ENCODE results near the gene POLD2. TPM values are rescaled to one million over a fixed set of nuclear protein-coding genes. Genes with fewer than 3 reads are reported as not detected.

Gene POLD2
- total RNA-seq, 4 donors from 2014 or later: 58.7 to 80.5 (median 66.1) TPM

DNA sequence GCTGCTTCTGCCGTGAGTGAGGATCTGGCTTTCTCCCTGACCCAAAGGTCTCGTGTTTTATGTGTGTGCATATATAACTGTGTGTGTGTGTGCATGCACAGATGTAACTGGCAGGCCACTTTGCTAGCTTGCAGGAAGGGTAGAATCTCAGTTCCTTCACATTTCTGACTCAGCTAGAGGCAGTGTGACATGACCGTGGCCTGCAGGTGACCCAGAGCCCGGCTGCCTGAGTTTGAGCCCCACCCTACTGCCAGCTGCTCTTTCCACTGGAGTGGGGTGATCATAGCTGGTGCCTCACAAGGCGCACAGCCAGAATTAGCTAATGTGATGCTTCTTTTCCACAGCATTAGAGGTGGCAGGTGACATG lies 27.1 kb upstream of the POLD2 start:
- no peak for TF ChIP-seq EP300 (IDR thresholded peaks at IDR 0.05)
- TF ChIP-seq, protein P1, sequence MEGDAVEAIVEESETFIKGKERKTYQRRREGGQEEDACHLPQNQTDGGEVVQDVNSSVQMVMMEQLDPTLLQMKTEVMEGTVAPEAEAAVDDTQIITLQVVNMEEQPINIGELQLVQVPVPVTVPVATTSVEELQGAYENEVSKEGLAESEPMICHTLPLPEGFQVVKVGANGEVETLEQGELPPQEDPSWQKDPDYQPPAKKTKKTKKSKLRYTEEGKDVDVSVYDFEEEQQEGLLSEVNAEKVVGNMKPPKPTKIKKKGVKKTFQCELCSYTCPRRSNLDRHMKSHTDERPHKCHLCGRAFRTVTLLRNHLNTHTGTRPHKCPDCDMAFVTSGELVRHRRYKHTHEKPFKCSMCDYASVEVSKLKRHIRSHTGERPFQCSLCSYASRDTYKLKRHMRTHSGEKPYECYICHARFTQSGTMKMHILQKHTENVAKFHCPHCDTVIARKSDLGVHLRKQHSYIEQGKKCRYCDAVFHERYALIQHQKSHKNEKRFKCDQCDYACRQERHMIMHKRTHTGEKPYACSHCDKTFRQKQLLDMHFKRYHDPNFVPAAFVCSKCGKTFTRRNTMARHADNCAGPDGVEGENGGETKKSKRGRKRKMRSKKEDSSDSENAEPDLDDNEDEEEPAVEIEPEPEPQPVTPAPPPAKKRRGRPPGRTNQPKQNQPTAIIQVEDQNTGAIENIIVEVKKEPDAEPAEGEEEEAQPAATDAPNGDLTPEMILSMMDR (IDR thresholded peaks at IDR 0.05): no peak
- TF ChIP-seq POLR2AphosphoS5 (IDR thresholded peaks at IDR 0.05): no peak
- no peak for TF ChIP-seq POLR2A (IDR thresholded peaks at IDR 0.05)
- 100% methylated on average over 1 of the region's 5 CpGs for WGBS
- DNase-seq (ENCODE audit: low spot score in 2 of 2): no peak
- no peaks in the 10 kb centered on the region for H3K9me3 ChIP-seq
- H3K27me3 ChIP-seq: no peaks in the 10 kb centered on the region
- H3K27ac ChIP-seq: no peak overlapping the region
- H3K4me1 ChIP-seq: peaks cover 12% of the 10 kb centered on the region
- H3K4me3 ChIP-seq: no peak overlapping the region
- no peaks in the 10 kb centered on the region for H3K36me3 ChIP-seq

DNA sequence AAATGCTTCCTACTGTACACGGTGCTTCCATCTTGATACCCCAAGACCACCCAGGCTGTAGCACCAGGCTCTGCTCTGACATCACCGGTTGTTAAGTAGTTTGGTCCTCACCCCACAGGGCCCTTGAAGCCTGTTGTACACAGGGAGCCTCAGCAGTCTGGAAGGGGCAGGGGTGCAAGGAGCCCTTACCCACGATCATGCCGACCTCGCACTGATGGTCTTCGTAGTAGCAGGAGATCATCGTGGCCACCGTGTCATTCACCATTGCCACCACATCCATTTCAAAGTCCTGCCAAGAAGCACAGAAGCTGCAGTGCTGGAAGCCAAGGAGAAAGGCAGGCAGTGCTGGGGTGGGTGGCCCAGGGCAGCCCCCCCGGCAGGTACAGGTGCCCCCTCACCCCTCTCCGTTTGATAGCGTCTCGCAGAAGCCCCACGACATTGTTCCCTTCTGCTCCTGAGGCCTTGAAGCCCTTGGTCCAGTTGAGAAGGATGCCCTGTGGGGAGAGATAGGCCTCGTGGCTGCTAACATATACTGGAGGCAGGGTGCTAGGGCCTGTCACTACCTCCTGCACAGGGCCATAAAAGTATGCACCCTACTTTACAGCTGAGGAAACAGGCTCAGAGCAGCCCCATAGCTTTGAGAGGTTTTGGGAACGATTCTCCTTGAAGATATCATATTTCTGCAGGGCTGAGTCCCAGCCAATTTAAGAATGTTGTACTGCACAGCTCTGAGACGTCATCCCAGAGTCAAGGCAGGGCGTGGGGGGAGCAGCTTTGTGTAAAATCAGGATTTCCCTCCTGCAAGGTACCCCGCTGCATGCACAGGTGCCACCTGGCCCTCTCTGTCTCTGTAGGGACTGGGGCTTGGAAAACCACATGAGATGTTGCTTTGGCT lies 26.5 kb upstream of the POLD2 start:
- Histone ChIP-seq H3K27me3 (no peaks in the 10 kb centered on the region), H3K4me3 (no peak overlapping the region), H3K36me3 (no peaks in the 10 kb centered on the region), H3K9me3 (no peaks in the 10 kb centered on the region), H3K4me1 (peaks cover 15% of the 10 kb centered on the region), H3K27ac (no peak overlapping the region)
- TF ChIP-seq, protein P1 (IDR thresholded peaks at IDR 0.05): no peak
- no peak for TF ChIP-seq POLR2A (IDR thresholded peaks at IDR 0.05)
- TF ChIP-seq EP300 (IDR thresholded peaks at IDR 0.05): no peak
- TF ChIP-seq POLR2AphosphoS5 (IDR thresholded peaks at IDR 0.05): no peak
- no peak for DNase-seq (ENCODE audit: low spot score in 2 of 2)
- WGBS: 79% methylated on average over 14 of the region's 18 CpGs

DNA sequence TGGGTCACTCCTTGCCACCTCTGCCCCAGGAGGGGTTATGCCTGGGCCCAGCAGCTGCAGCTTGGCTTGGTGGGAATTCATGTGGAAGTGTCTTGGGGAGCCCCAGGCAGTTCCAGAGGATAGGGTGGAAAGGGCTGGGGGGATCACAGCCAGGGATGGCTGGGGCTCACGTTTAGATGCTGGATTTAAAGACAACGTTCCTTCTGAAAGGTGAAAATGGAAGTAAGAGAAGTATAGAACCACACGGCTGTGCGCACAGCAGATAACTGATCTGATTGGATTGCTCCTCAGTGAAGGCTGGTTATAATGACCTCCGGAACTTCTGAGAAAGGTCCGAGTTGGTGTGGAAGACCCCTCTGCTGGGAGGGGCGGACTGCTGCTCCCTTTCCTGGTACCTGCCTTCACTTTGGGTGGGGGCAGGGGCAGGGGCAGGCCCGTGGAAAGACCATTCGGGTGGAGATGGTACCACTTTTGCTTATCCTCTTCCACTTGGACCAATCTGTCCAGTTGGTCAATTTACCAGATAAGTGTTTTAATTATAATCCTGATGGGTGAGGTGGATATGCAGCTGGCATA lies 25.7 kb upstream of the POLD2 start:
- H3K4me1 ChIP-seq: peaks cover 15% of the 10 kb centered on the region
- no peaks in the 10 kb centered on the region for H3K27me3 ChIP-seq
- no peaks in the 10 kb centered on the region for H3K36me3 ChIP-seq
- no peak for TF ChIP-seq EP300 (IDR thresholded peaks at IDR 0.05)
- TF ChIP-seq, protein P1 (IDR thresholded peaks at IDR 0.05): no peak
- TF ChIP-seq POLR2A (IDR thresholded peaks at IDR 0.05): no peak
- TF ChIP-seq POLR2AphosphoS5 (IDR thresholded peaks at IDR 0.05): no peak
- H3K4me3 ChIP-seq: no peak overlapping the region
- 85% methylated on average over 9 of the region's 9 CpGs for WGBS
- H3K27ac ChIP-seq: no peak overlapping the region
- DNase-seq (ENCODE audit: low spot score in 2 of 2): peak in 1 of 2 donors; percentile 29
- no peaks in the 10 kb centered on the region for H3K9me3 ChIP-seq

DNA sequence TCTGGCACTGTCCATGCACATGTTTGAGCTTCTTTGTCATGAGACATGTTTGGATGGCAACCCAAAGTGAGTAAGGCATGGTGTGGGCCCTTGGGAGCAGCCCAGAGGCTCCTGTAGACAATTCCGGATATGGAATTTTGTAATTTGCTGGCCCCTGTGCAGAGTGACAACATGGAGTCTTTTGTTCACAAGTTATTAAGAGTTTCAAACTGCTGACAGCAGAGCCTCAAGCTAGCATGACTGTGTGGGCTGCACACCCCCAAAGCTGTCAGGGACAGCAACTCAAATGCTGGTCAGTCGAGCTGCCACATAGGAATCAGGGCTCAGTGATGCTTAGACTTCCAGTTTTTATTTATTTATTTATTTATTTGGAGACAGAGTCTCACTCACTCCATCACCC lies 24.8 kb upstream of the POLD2 start:
- peak in 1 of 2 donors; percentile 32 for DNase-seq (ENCODE audit: low spot score in 2 of 2)

DNA sequence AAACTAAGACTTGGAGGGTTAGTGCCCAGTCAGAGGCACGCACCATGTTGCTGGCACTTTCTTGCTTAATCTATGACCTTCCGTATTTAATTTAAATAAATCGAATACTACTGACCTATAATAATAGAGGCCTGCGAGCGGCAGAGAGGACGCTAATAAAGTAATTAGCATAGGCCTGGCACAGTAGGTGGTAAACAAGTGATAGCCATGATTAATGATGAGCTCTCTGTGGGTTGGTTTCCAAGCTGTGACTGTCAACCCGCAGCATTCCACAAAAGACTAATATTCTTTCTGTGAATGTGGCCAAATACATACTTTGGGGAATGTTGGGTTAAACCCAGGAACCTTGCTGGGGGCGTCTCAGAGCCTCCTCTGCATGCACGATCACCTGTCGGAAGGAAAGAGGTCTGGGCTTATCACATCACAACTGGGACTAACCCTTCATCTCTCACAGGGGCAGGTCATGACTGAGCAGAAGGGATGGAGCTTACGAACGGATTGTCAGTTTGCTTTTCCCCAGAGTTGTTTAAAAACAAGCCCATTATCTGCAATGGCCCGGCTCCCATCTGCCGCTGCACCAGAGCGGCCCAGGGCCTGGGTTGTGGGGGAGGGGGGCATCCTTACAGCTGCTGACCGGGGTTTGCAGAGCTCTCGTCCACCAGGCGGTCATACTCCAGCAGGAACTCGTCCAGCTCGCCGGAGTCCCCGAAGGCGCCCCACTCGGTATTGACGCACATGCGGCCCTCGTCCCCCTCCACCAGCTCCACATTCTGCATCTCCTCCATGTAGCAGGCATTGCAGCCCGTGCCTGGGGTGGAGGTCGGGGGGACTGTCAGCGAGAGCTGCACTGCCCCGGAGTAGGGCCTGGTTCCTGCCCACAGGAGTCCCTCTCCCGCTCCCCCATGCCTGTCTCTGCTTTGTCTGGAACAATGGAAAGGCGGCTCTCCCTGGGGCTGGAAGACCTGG lies 24.0 kb upstream of the POLD2 start:
- H3K4me3 ChIP-seq: no peak overlapping the region
- 90% methylated on average over 28 of the region's 33 CpGs for WGBS
- peak in 1 of 2 donors; percentile 73 for DNase-seq (ENCODE audit: low spot score in 2 of 2)

More for the DNA sequence above, 24.8 kb upstream of the POLD2 start:
- no peak overlapping the region for H3K4me3 ChIP-seq
- H3K4me1 ChIP-seq: peaks cover 15% of the 10 kb centered on the region
- no peak for TF ChIP-seq POLR2AphosphoS5 (IDR thresholded peaks at IDR 0.05)
- no peaks in the 10 kb centered on the region for H3K36me3 ChIP-seq
- H3K27me3 ChIP-seq: no peaks in the 10 kb centered on the region
- WGBS: 96% methylated on average over 2 of the region's 2 CpGs
- no peak overlapping the region for H3K27ac ChIP-seq
- H3K9me3 ChIP-seq: no peaks in the 10 kb centered on the region

More for the DNA sequence above, 24.0 kb upstream of the POLD2 start:
- no peaks in the 10 kb centered on the region for H3K27me3 ChIP-seq
- peaks cover 15% of the 10 kb centered on the region for H3K4me1 ChIP-seq
- no peaks in the 10 kb centered on the region for H3K36me3 ChIP-seq
- H3K9me3 ChIP-seq: no peaks in the 10 kb centered on the region
- no peak overlapping the region for H3K27ac ChIP-seq
- TF ChIP-seq POLR2A (IDR thresholded peaks at IDR 0.05) (no peak), POLR2AphosphoS5 (IDR thresholded peaks at IDR 0.05) (no peak), EP300 (IDR thresholded peaks at IDR 0.05) (no peak)
- TF ChIP-seq, protein P1 (IDR thresholded peaks at IDR 0.05): no peak

Data from suprapubic skin (tissue), 4 donors.